ENCODE results near the gene TMEM120B.
A peak's percentile ranks its signal among the peaks of the same experiment; 100 is the strongest.

The TMEM120B gene

GRCh38 chr12:121807642-121808347 is 95.2 kb downstream of the TMEM120B start:
- Histone ChIP-seq H3K27me3 (ENCODE audit: insufficient read depth, insufficient read length) (no peaks in the 10 kb centered on the region), H3K4me3 (ENCODE audit: insufficient read length, low read depth) (no peak overlapping the region), H3K9ac (ENCODE audit: insufficient read length, low read depth) (no peak overlapping the region), H3K9me3 (ENCODE audit: insufficient read depth, low read length) (no peaks in the 10 kb centered on the region), H3K4me1 (ENCODE audit: insufficient read depth, insufficient read length) (peaks cover 27% of the 10 kb centered on the region), H3K36me3 (ENCODE audit: insufficient read depth, insufficient read length, low read length) (peaks cover 62% of the 10 kb centered on the region)
- DNase-seq (ENCODE audit: low read depth, low spot score): no peak
- no peak for TF ChIP-seq SUZ12 (IDR thresholded peaks at IDR 0.05; ENCODE audit: extremely low read depth, insufficient read depth, insufficient read length)
- no peak for TF ChIP-seq YY1 (IDR thresholded peaks at IDR 0.05; ENCODE audit: insufficient read depth, insufficient read length)
- no peak for TF ChIP-seq ZNF274 (IDR thresholded peaks at IDR 0.05; ENCODE audit: low read depth, low read length)

- Histone ChIP-seq H3K9me3 (ENCODE audit: insufficient read depth, low read length) (no peaks in the 10 kb centered on the region), H3K4me3 (ENCODE audit: insufficient read length, low read depth) (no peak overlapping the region), H3K9ac (ENCODE audit: insufficient read length, low read depth) (no peak overlapping the region), H3K27me3 (ENCODE audit: insufficient read depth, insufficient read length) (no peaks in the 10 kb centered on the region), H3K4me1 (ENCODE audit: insufficient read depth, insufficient read length) (peaks cover 31% of the 10 kb centered on the region), H3K36me3 (ENCODE audit: insufficient read depth, insufficient read length, low read length) (peaks cover 71% of the 10 kb centered on the region)
- no peak for DNase-seq (ENCODE audit: low read depth, low spot score)
- TF ChIP-seq SUZ12 (IDR thresholded peaks at IDR 0.05; ENCODE audit: extremely low read depth, insufficient read depth, insufficient read length) (no peak), ZNF274 (IDR thresholded peaks at IDR 0.05; ENCODE audit: low read depth, low read length) (no peak), YY1 (IDR thresholded peaks at IDR 0.05; ENCODE audit: insufficient read depth, insufficient read length) (no peak)
These were observed 96.1 kb downstream of the TMEM120B start for GRCh38 chr12:121808623-121809022.

GRCh38 chr12:121809712-121810116 is 97.2 kb downstream of the TMEM120B start:
- Histone ChIP-seq H3K9ac (ENCODE audit: insufficient read length, low read depth) (no peak overlapping the region), H3K4me3 (ENCODE audit: insufficient read length, low read depth) (no peak overlapping the region), H3K36me3 (ENCODE audit: insufficient read depth, insufficient read length, low read length) (peaks cover 80% of the 10 kb centered on the region), H3K9me3 (ENCODE audit: insufficient read depth, low read length) (no peaks in the 10 kb centered on the region), H3K4me1 (ENCODE audit: insufficient read depth, insufficient read length) (peaks cover 31% of the 10 kb centered on the region), H3K27me3 (ENCODE audit: insufficient read depth, insufficient read length) (no peaks in the 10 kb centered on the region)
- DNase-seq (ENCODE audit: low read depth, low spot score): no peak
- TF ChIP-seq YY1 (IDR thresholded peaks at IDR 0.05; ENCODE audit: insufficient read depth, insufficient read length) (no peak), ZNF274 (IDR thresholded peaks at IDR 0.05; ENCODE audit: low read depth, low read length) (no peak), SUZ12 (IDR thresholded peaks at IDR 0.05; ENCODE audit: extremely low read depth, insufficient read depth, insufficient read length) (no peak)

- H3K36me3 ChIP-seq (ENCODE audit: insufficient read depth, insufficient read length, low read length): peaks cover 86% of the 10 kb centered on the region
- peak overlapping the region; percentile 1 for H3K9ac ChIP-seq (ENCODE audit: insufficient read length, low read depth)
- no peak overlapping the region for H3K4me3 ChIP-seq (ENCODE audit: insufficient read length, low read depth)
- no peak for TF ChIP-seq YY1 (IDR thresholded peaks at IDR 0.05; ENCODE audit: insufficient read depth, insufficient read length)
- no peaks in the 10 kb centered on the region for H3K9me3 ChIP-seq (ENCODE audit: insufficient read depth, low read length)
- H3K27me3 ChIP-seq (ENCODE audit: insufficient read depth, insufficient read length): no peaks in the 10 kb centered on the region
- DNase-seq (ENCODE audit: low read depth, low spot score): no peak
- peaks cover 31% of the 10 kb centered on the region for H3K4me1 ChIP-seq (ENCODE audit: insufficient read depth, insufficient read length)
These were observed 97.8 kb downstream of the TMEM120B start for GRCh38 chr12:121810234-121810817.

GRCh38 chr12:121810833-121811433 is 98.4 kb downstream of the TMEM120B start:
- DNase-seq (ENCODE audit: low read depth, low spot score): no peak
- no peaks in the 10 kb centered on the region for H3K27me3 ChIP-seq (ENCODE audit: insufficient read depth, insufficient read length)
- no peaks in the 10 kb centered on the region for H3K9me3 ChIP-seq (ENCODE audit: insufficient read depth, low read length)
- peaks cover 28% of the 10 kb centered on the region for H3K4me1 ChIP-seq (ENCODE audit: insufficient read depth, insufficient read length)
- TF ChIP-seq YY1 (IDR thresholded peaks at IDR 0.05; ENCODE audit: insufficient read depth, insufficient read length) (no peak), ZNF274 (IDR thresholded peaks at IDR 0.05; ENCODE audit: low read depth, low read length) (no peak), SUZ12 (IDR thresholded peaks at IDR 0.05; ENCODE audit: extremely low read depth, insufficient read depth, insufficient read length) (no peak)
- peak overlapping the region; percentile 93 for H3K4me3 ChIP-seq (ENCODE audit: insufficient read length, low read depth)
- H3K36me3 ChIP-seq (ENCODE audit: insufficient read depth, insufficient read length, low read length): peaks cover 89% of the 10 kb centered on the region
- H3K9ac ChIP-seq (ENCODE audit: insufficient read length, low read depth): peak overlapping the region; percentile 93

GRCh38 chr12:121811434-121812319 is 99.1 kb downstream of the TMEM120B start:
- peak overlapping the region; percentile 93 for H3K4me3 ChIP-seq (ENCODE audit: insufficient read length, low read depth)
- H3K9ac ChIP-seq (ENCODE audit: insufficient read length, low read depth): peak overlapping the region; percentile 93
- H3K27me3 ChIP-seq (ENCODE audit: insufficient read depth, insufficient read length): no peaks in the 10 kb centered on the region
- DNase-seq (ENCODE audit: low read depth, low spot score): no peak
- no peak for TF ChIP-seq ZNF274 (IDR thresholded peaks at IDR 0.05; ENCODE audit: low read depth, low read length)
- no peak for TF ChIP-seq YY1 (IDR thresholded peaks at IDR 0.05; ENCODE audit: insufficient read depth, insufficient read length)
- TF ChIP-seq SUZ12 (IDR thresholded peaks at IDR 0.05; ENCODE audit: extremely low read depth, insufficient read depth, insufficient read length): no peak
- no peaks in the 10 kb centered on the region for H3K9me3 ChIP-seq (ENCODE audit: insufficient read depth, low read length)
- H3K36me3 ChIP-seq (ENCODE audit: insufficient read depth, insufficient read length, low read length): peaks cover 89% of the 10 kb centered on the region
- H3K4me1 ChIP-seq (ENCODE audit: insufficient read depth, insufficient read length): peaks cover 28% of the 10 kb centered on the region

Data from NT2/D1 (cell line).